Esophagus muscularis mucosa (tissue), 4 donors: ENCODE measurements around the gene PPP1R37.

ENCODE experiments used
- CTCF ChIP-seq, 3 experiments: fragments of 200-600 bp in 2 of 3; fragments of 450-650 bp in 1 of 3; sonication (generic) in 2 of 3; IDR thresholded peaks; one replicate each; pipeline ENCODE4 v1.5.1; 2017 to 2019; ENCODE audit warnings: antibody characterized with exemption in 3 of 3, mild to moderate bottlenecking in 2 of 3, moderate library complexity in 1 of 3
- EP300 ChIP-seq: sonication (generic); formaldehyde crosslinking; IDR thresholded peaks from one replicate; pipeline ENCODE4 v1.6.1; 2017; ENCODE audit warnings: antibody characterized with exemption
- POLR2A ChIP-seq: fragments of 450-650 bp; IDR thresholded peaks from one replicate; pipeline ENCODE4 v1.6.1; 2017; ENCODE audit warnings: antibody characterized with exemption, moderate library complexity, mild to moderate bottlenecking, low read depth
- POLR2AphosphoS5 ChIP-seq, 2 donors: sonication (generic); formaldehyde crosslinking; IDR thresholded peaks; one replicate each; pipeline ENCODE4 v1.6.1; 2017; ENCODE audit warnings: antibody characterized with exemption in 2 of 2

- TF ChIP-seq CTCF (IDR thresholded peaks at IDR 0.05) (peak in 2 of 3 experiments; percentile 10 to 52), POLR2A (peak; percentile 9), POLR2AphosphoS5 (IDR thresholded peaks at IDR 0.05) (peak; percentile 84 to 90), EP300 (no peak)
Observed at GRCh38 chr19:45092747-45093678, at the start of gene PPP1R37.
